GM12892 (cell line): Measurements from ENCODE around the gene LIN54.
A peak's percentile ranks its signal among the peaks of the same experiment; 100 is the strongest.

ENCODE experiments used
- POLR2A ChIP-seq: IDR thresholded peaks from 2 replicates; pipeline ENCODE4 v1.6.1; 2011; ENCODE audit warnings: low read depth, low read length, control low read depth
- POLR2AphosphoS5 ChIP-seq: IDR thresholded peaks from 2 replicates; pipeline ENCODE4 v1.6.1; 2011; ENCODE audit warnings: low read depth, low read length, control low read depth
- TAF1 ChIP-seq: IDR thresholded peaks from 2 replicates; pipeline ENCODE4 v1.6.1; 2011; ENCODE audit warnings: low read depth, mild to moderate bottlenecking, control low read depth, low read length, borderline replicate concordance

GRCh38 chr4:83010522-83011318 lies at the start of gene LIN54:
- TF ChIP-seq TAF1 (no peak), POLR2AphosphoS5 (no peak), POLR2A (peak; percentile 57; the same call in 1 of the 2 replicates)
